DMS79 treated with DMSO at 0.1 percent for 48 hours (cell line): ENCODE measurements around the gene DET1.
"Not testable (repeated sequence)": the region's sequence is repeated elsewhere in the genome, so short reads cannot be mapped to it uniquely, and the experiment has no call there.

Source experiments
- DNase-seq: peaks from one replicate; lab custom pipeline; 2025; lab: John Stamatoyannopoulos, UW

The DET1 gene

DNA sequence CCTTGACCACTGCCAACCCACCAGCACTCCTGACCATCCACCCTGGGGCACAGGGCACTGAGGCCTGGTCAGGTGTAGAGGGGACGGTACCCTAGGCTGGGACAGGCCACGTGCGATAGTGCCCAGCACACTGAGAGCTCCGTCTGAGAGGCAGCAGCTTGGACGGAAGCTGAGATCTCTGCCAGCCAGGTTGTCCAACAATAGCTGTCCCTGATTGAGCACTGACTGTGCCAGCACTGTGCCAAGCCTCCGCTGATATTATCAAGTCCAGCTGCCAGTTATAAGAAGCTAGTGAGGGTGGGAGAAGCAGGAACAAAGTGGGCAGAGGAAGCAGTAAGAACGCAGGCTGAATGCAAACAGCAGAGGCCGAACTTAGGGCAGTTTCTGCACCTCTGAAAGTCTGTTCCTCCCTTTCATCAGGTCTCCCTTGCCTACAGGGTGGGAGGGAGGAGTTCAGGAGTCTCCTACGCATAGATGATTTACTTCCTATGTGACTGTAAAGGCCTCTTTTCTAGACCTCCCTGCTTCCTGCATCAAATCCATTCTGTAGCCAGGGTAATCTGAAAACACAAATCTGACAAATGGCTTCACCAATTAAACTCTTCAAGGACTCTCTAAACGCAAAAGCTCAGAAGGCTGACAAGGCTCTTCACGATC lies 49.2 kb downstream of the DET1 start:
- no peak for DNase-seq

DNA sequence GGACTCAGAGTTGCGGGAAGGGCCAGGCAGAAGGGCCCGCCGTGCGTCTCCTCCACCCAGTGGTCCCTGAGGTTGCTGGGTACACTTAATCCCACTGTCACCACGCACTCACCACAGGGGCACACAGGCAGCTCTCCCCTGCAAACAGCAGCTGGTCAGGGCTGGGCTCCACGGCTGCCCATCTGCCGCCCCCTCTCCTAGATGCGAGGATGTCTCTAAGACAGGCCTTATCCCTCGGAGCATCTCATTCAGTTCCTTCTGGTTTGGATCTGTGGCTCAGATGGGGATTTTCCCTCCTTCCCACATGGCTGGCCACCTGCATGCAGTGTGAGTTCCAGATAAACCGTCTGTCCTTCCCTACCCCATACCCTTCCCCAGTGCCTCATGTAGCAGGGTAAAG lies 52.6 kb downstream of the DET1 start:
- no peak for DNase-seq

DNA sequence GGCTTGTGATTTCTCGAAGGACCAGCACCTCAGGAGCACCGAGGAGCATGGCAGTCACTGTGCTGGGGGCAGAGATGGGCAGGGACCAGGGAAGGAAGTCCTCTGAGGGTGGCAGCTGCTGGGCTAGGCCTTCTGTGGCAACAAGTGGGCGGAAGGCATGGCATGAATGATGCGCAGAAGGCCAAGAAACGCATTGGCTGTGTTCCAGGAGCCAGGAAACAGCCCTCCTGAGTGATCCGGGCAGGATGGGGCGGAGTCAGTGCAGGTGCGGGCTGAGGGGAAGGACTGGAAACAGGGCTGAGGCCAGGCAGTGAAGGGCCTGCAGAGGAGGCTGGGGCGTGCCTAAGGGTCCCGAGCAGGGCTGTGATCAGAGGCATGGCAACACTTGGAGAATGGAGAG lies 55.3 kb downstream of the DET1 start:
- no peak for DNase-seq

DNA sequence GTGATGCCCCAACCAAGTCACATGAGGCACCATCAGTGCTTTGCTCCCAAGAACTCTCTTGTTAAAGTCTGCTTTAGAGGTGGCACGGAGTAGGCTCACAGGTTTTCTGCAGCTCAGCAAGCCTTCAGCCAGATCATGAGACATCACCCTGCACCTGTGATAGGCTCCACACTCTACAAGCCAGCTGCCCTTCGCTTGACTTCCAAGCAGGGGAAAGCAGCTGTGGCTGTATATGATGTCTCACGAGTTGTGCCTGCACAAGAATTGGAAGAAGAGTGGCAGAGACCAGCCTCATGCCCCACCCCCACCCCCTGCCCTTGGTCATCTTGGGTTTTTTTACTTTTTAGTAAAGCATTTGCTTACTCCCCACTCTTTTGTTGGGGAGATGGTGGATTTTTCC lies 56.4 kb downstream of the DET1 start:
- no peak for DNase-seq

DNA sequence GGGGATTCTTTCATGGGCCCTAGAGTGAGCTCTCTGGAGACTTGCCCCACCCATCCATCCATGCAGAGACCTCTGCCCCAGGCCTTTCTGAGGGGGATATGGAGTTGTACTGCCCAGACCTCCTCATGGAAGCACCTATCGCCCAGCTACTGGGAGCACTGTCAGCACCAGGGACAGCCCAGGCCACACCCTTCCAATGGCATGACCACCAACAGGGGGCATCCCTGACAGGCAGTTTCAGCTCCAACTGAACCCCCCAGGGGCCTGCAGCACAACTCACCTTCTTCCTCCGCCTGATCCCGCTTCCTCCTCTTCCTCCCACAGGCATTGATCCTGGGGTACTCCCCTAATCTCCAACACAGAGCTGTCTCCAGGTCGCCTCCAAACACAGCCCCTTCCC lies 57.2 kb downstream of the DET1 start:
- DNase-seq: no peak

DNA sequence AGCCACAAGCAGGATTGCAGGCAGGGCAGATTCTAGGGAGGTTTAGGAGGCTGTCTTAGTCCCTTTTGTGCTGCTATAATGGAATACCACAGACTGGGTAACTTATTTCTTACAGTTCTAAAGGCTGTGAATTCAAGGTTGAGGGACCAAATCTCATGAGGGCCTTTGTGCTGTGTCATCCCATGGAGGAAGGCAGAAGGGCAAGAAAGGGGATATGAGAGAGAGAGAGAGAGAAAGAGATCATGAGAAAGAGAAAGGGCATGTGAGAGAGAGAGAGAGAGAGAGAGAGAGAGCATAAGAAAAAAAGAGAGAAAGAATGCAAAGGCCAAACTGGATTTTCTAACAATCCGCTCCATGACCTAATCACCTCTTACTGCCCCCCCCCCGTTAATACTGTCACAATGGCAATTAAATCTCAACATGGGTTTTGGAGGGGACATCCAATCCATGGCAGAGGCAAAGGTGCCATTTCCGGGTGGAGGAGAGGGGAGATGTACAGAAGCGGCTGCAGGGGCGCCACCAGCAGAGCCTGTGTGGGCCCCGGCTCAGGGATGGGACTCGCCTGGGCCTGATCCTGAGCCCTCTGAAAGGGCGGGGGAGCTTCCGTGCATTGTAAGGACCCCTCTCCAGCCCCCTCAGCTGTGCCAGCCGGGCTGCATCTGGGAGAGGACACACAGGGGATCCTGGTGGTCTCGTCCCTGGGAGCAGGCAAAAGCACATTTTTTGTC lies 58.5 kb downstream of the DET1 start:
- DNase-seq: no peak

DNA sequence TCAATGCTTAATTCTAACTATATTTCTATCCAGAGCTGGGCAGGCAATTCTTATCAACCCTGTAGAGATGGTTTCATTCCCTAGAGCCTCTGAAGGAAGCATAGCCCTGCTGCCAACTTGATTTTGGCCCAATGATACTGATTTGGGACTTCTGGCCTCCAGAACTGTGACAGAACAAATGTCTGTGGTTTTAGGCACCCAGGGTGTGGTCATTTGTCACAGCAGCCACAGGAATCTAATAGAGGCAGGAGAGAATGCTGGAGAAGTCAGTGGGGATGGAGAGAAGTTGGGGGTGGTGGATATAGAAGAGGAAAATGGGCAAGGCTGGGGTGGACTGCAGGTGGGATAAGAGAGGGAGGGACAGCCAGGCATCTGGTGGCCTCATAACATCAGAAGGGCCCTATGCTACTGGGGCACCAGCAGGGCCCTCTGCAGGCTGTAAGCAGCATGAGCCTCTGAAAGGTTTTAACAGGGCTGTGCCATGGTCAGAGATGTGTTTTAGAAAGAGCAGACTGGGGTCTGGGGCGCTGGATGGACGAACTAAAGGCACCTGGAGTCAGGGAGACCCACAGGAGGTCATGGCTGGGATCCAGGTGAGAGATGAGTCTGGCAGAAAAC lies 59.2 kb downstream of the DET1 start:
- DNase-seq: no peak

DNA sequence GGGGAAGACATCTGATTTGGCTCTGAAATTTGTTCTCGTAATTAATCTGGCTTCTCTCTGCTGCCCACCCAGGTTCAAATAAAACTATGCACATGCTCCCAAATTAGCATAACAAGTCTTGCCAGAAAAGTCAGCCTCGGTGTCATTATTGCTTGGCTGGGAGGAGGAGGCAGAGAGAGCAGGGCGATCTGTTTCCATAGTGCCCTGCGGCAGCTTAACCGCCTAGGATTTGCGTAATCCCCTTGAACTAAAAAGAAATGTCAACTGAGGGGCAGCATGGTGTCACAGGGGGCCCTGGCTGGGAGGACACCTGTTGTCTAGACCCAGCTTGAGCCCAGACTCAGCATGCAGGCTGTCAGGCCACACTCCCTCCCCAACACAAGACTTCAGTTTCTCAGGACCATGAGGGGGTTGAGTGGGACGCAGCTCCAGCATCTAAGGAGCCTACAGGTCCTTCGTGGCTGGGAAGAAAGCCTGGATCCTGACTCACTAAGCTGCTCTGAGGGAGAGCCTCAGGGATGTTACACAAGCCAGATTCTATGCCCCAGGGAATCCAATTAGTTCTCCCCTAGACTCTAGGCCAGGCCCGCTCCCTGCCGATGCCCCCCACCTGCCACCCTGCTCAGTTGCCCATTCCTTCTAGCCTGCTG lies 61.7 kb downstream of the DET1 start:
- DNase-seq: no peak

DNA sequence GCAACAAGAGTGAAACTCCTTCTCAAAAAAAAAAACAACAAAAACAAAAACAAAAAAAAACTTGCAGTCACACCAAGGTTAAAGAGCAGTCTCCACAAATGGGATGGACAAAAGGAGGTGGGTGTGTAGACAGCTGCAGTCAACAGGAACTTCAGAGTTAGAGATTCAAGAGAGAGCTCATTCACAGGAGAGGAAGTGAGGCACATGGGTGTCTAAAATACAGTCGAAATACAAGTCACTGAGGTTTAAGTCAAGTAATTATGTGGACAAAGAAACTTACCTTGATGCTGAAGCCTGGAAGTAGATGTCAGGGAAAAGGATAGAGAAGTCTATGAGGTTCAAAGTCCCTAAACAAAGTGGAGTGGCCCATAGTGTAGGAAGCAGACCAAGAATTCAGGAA lies 64.2 kb downstream of the DET1 start:
- DNase-seq: no peak

DNA sequence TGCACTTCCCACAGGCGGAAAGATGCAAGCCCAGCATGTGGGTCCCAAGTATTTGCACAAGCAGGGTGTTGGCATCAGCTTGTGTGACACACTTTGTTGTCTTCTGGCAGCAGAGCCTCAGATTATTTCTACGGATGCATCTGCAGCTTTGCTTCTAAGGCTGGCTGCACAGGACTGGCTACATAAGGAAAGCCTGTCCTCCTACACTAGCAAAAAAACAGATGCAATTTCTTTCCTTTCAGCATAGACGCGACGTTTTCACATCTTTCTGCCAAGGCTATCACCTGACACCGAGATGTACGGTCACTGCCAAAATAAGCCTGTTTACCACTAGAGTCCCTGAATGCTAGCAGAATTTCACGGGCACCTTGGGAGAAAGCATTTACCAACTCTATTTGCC lies 65.5 kb downstream of the DET1 start:
- DNase-seq: no peak

DNA sequence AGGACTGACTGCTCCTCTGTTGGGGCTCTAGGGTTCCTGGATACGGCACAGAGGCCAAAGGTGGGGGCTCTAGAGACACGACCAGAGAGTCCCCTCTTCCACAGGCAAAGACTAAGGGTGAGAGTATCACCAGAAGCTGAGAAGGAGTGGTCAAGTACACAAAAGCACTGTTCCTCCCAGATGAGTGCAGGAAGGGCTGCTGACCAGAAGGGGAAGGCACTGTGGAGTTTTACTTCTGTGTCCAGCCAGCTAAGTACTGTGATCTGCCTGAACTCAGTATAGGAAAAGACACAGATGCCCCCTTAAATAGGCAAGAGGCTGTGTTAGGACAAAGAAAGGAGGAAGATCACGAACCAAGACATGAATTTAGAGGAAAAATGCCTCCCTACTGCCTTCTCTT lies 67.3 kb downstream of the DET1 start:
- no peak for DNase-seq

DNA sequence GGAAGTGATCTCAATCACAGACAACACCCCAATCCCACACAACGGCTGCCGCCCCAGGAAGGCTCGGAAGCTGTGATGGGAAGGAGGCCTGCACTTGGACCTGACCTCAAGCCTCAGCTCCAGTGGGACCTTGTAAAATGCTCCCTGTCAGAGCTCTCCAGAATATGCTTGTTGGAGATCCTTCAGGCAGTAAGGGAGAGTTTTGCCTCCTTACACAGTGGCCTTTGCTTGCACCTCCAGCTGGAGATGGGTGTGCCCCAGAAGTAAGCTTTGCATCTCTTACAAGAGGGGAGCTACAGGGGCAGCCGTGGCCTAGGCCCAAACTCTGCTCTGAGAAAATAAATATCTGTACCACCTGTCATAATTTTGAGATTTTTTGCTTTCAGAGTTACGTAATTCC lies 68.6 kb downstream of the DET1 start:
- DNase-seq: no peak

DNA sequence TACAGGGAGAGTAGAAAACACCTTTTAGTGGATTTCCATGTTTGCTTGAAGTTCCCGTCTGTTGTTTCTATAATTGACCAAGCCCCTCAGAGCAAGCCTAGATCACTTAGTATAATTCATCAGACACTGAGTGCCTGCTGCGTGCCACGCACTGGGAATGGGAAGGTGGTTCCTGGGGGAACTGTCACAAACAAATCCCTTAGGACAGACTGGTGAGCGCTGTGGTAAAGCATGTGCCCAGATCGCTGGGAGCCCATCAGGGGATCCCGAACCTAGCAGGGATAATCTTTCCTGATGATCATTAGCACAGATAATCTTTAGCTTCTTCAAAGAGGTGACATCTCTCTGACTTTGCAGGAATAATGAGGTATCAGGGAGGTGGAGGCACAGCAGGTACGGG lies 69.4 kb downstream of the DET1 start:
- DNase-seq: no peak

DNA sequence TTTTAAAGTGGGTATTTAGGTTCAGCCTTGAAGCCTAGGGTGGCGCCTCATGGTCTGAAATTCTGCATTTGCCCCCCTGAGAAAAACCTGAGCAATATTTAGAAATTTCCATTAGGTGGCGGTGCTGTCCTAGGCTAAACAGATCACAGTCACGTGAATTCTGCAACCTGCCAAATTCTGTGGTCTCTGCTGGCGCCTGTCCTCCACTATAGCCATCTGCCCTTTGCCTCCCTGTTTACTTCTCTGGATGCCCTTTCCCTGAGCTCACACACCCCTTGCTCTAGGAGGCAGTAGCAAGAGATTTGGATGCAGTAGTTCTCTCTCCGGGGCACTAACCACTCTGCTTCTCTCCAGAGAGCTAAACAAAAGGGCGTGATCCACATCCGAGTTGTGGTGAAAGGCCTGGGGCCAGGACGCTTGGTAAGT lies 69.8 kb downstream of the DET1 start:
- no peak for DNase-seq

DNA sequence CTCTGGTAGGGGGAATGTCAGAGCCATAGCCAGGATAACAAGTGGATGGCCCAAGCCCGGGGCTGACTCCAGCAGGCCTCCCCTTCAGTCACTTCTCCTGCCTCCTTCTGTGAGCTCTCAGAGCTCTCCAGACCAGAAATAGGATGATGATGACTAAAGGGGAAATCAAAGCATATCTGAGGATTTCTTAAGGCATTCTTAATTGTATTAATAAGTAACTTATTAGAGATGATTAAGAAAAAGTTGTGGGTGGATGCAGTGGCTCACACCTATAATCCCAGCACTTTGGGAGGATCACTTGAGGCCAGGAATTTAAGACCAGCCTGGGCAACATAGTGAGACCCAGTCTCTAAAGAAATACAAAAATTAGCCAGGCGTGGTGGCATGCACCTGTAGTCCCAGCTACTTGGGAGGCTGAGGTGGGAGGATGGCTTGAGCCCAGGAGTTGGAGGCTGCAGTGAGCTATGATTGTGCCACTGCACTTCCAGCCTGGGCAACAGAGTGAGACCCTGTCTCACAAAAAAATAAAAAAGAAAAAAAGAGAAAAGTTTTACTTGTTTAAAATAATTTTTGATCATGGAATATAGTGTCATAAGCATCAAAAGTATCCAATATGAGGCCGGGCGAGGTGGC lies 72.7 kb downstream of the DET1 start:
- not testable (repeated sequence) for DNase-seq

DNA sequence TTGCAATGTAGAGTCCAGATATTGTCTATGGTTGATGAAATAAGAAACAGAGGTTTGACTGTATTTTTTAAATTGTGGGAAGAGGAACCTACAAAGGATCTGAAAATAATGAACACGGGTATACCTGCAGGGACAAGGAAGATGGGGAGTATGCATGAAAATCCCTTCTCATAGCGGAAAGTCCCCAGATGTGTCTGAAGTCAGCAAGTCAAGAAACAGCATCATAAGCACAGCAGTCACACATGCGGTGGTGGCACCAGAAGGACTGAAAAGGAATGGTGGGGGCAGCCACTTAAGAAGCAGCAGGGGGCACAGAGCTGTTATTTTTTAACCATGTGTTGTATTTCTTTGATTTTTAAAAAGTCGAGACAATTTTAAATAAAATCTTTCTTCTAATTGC lies 74.3 kb downstream of the DET1 start:
- no peak for DNase-seq

DNA sequence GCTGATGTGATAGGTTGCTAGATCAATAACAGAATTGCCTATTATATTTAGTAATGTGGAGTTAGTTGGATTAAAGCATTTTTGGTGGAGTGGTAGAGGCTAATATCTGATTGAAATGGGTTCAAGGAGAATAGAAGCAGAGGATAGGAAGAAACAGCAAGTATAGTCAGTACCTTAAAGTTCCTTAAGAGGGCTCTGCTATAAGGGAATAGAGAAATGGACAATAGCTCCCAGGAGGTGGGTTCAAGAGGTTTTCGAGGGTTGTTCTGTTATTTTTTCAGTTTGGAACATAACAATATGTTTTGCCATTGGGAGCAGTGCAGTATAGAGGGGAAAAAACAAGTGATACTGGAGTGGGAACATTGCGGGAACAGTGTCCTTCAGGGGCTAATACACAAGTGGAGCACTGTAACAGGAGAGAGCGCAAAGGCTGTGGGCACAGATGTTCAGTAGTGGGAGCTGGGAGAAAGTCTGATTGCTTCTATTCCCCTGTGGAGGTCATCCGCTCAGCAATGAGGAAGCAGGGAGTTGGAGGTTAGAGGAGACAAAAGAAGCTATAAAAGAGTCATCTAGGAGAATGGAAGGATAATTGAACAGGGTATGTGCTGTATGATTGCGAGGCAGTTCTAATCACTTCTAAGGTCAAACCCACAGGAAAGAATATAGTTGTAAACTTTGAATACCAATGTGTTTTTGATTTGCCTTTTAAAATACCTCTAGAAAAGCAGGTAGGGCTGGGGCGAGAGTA lies 75.7 kb downstream of the DET1 start:
- DNase-seq: no peak

DNA sequence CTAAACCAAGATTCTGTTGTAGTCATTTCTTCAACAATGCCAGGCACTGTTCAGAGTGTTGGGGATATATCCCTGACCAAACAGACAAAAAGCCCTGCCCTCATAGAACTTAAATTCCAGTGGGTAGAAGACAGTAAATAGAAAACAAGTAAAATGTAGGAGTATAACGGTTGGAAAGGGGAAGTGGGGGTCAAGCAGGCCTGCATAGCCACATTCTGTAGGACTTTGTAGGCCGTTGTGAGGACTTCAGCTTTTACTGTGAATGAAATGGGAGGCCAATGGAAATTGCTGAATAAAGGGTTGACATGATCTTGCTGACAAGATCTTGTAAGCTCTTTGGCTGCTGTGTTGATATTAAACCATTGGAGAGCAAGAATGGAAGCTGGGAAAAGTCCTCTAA lies 77.2 kb downstream of the DET1 start:
- DNase-seq: no peak

DNA sequence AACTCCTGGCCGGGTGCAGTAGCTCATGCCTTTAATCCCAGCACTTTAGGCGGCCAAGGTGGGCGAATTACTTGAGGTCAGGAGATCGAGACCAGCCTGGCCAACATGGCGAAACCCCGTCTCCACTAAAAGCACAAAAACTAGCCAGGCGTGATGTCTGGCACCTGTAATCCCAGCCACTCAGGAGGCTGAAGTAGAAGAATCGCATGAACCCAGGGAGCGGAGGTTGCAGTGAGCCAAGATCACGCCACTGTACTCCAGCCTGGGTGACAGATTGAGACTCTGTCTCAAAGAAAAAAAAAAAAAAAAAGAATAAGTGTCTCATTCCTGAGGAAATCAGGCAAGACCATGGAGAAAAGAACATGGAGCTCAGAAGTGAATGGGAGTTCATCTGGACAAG lies 77.8 kb downstream of the DET1 start:
- not testable (repeated sequence) for DNase-seq

DNA sequence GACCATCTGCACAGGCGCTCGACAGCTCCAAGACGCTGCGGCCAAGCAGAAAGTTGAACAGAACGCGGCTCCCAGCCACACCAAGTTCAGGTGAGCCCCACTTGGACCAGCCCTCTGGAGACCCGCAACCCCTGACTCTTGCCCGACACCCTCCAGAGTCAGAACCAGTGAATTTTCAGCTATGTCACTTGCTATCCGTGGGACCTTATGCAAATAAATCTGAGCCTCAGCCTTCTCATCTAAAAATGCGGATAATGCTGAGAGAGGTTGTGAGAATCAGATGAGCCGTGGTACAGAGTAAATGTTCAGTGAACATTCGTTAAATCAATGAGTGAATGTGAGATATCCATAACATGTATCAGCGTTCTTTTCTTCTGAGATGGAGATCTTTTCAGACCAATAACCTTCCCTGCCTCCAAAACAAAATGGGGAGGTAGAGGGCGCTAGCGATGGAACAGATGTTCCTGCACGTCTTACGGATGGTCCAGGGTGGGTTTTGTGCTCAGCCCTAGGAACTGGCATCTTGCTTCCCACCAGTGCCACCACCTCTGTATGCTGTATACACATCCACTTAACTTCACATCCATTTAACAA lies 78.4 kb downstream of the DET1 start:
- no peak for DNase-seq
